Measurements from ENCODE around the gene PTMA.
"Not testable (repeated sequence)": the region's sequence is repeated elsewhere in the genome, so short reads cannot be mapped to it uniquely, and the experiment has no call there.

Gene PTMA
- total RNA-seq: 504 to 1,516 (median 1,236) reads per million in 9 experiments

GRCh38 chr2:231707927-231708772 lies at the start of gene PTMA:
TSS of gene PTMA (plus strand) at chr2:231708525. CDS start at chr2:231708707, 182 bp downstream.
- Mint-ChIP-seq H3K27ac (peak within 1 kb of the TSS; percentile 99 to 100), H3K27me3 (no peaks in the 10 kb centered on the region), H3K4me3 (peak within 1 kb of the TSS; percentile 96 to 98), H3K9me3 (no peaks in the 10 kb centered on the region), H3K36me3 (ENCODE audit: insufficient read depth) (peaks cover 76% of the 10 kb centered on the region), H3K4me1 (ENCODE audit: low read depth in 2 of 2) (peaks cover 27 to 42% of the 10 kb centered on the region in 2 donors)
- DNase-seq: peak; percentile 98 to 99 (median 98)
- peak; percentile 61 for ATAC-seq (replicated peaks)

GRCh38 chr2:231660073-231660472 lies 48.3 kb upstream of the PTMA start:
- peaks cover 23% of the 10 kb centered on the region for H3K36me3 Mint-ChIP-seq (ENCODE audit: insufficient read depth)
- H3K4me1 Mint-ChIP-seq (ENCODE audit: low read depth in 2 of 2); H3K27me3 Mint-ChIP-seq; H3K9me3 Mint-ChIP-seq; DNase-seq; H3K27ac Mint-ChIP-seq; ATAC-seq (replicated peaks); H3K4me3 Mint-ChIP-seq: not testable (repeated sequence)

GRCh38 chr2:231660860-231661259 lies 47.5 kb upstream of the PTMA start:
- Mint-ChIP-seq H3K4me1 (ENCODE audit: low read depth in 2 of 2) (peaks cover 4 to 5% of the 10 kb centered on the region in 2 donors), H3K9me3 (no peaks in the 10 kb centered on the region), H3K27ac (peak overlapping the region in 1 of 2 donors; percentile 92), H3K36me3 (ENCODE audit: insufficient read depth) (peaks cover 23% of the 10 kb centered on the region), H3K4me3 (peak overlapping the region in 1 of 2 donors; percentile 73), H3K27me3 (no peaks in the 10 kb centered on the region)
- no peak for DNase-seq
- no peak for ATAC-seq (replicated peaks)

- Mint-ChIP-seq H3K4me3 (peak overlapping the region; percentile 69 to 73), H3K36me3 (ENCODE audit: insufficient read depth) (peaks cover 23% of the 10 kb centered on the region), H3K4me1 (ENCODE audit: low read depth in 2 of 2) (peaks cover 4 to 5% of the 10 kb centered on the region in 2 donors), H3K27ac (peak overlapping the region; percentile 92 to 95), H3K9me3 (no peaks in the 10 kb centered on the region), H3K27me3 (no peaks in the 10 kb centered on the region)
- ATAC-seq (replicated peaks) (no peak), DNase-seq (no peak)
These were observed 46.8 kb upstream of the PTMA start for GRCh38 chr2:231661422-231662027.

GRCh38 chr2:231662028-231662810 lies 46.1 kb upstream of the PTMA start:
- ATAC-seq (replicated peaks) (peak; percentile 88), DNase-seq (peak; percentile 97 to 99 (median 98))
- peaks cover 23% of the 10 kb centered on the region for H3K36me3 Mint-ChIP-seq (ENCODE audit: insufficient read depth)
- no peaks in the 10 kb centered on the region for H3K27me3 Mint-ChIP-seq
- peak overlapping the region; percentile 92 to 95 for H3K27ac Mint-ChIP-seq
- peaks cover 4 to 5% of the 10 kb centered on the region in 2 donors for H3K4me1 Mint-ChIP-seq (ENCODE audit: low read depth in 2 of 2)
- H3K4me3 Mint-ChIP-seq: peak overlapping the region; percentile 69 to 73
- H3K9me3 Mint-ChIP-seq: no peaks in the 10 kb centered on the region

GRCh38 chr2:231662811-231663457 lies 45.4 kb upstream of the PTMA start:
- ATAC-seq (replicated peaks): no peak
- H3K4me3 Mint-ChIP-seq: peak overlapping the region; percentile 69 to 73

GRCh38 chr2:231663458-231664212 lies 44.7 kb upstream of the PTMA start:
- Mint-ChIP-seq H3K4me1 (ENCODE audit: low read depth in 2 of 2) (peaks cover 4 to 5% of the 10 kb centered on the region in 2 donors), H3K27me3 (no peaks in the 10 kb centered on the region)

More at GRCh38 chr2:231662811-231663457, 45.4 kb upstream of the PTMA start:
- DNase-seq: no peak
- H3K27ac Mint-ChIP-seq: peak overlapping the region; percentile 92 to 95
- H3K27me3 Mint-ChIP-seq: no peaks in the 10 kb centered on the region
- H3K36me3 Mint-ChIP-seq (ENCODE audit: insufficient read depth): peaks cover 23% of the 10 kb centered on the region
- H3K4me1 Mint-ChIP-seq (ENCODE audit: low read depth in 2 of 2): peaks cover 4 to 5% of the 10 kb centered on the region in 2 donors
- H3K9me3 Mint-ChIP-seq: no peaks in the 10 kb centered on the region

GRCh38 chr2:231664727-231665126 lies 43.6 kb upstream of the PTMA start:
- ATAC-seq (replicated peaks) (no peak), DNase-seq (no peak)
- H3K4me3 Mint-ChIP-seq: peak overlapping the region in 1 of 2 donors; percentile 12
- no peaks in the 10 kb centered on the region for H3K27me3 Mint-ChIP-seq
- H3K9me3 Mint-ChIP-seq: no peaks in the 10 kb centered on the region
- H3K4me1 Mint-ChIP-seq (ENCODE audit: low read depth in 2 of 2): peaks cover 4 to 5% of the 10 kb centered on the region in 2 donors
- H3K36me3 Mint-ChIP-seq (ENCODE audit: insufficient read depth): peaks cover 23% of the 10 kb centered on the region
- no peak overlapping the region for H3K27ac Mint-ChIP-seq

More at GRCh38 chr2:231663458-231664212, 44.7 kb upstream of the PTMA start:
- ATAC-seq (replicated peaks): no peak
- H3K4me3 Mint-ChIP-seq: peak overlapping the region in 1 of 2 donors; percentile 73
- peaks cover 23% of the 10 kb centered on the region for H3K36me3 Mint-ChIP-seq (ENCODE audit: insufficient read depth)
- no peak for DNase-seq
- H3K9me3 Mint-ChIP-seq: no peaks in the 10 kb centered on the region
- peak overlapping the region; percentile 92 to 95 for H3K27ac Mint-ChIP-seq

GRCh38 chr2:231665245-231666170 lies 42.8 kb upstream of the PTMA start:
- Mint-ChIP-seq H3K9me3 (no peaks in the 10 kb centered on the region), H3K27me3 (no peaks in the 10 kb centered on the region), H3K27ac (no peak overlapping the region), H3K36me3 (ENCODE audit: insufficient read depth) (peaks cover 23% of the 10 kb centered on the region), H3K4me3 (no peak overlapping the region), H3K4me1 (ENCODE audit: low read depth in 2 of 2) (peaks cover 4 to 5% of the 10 kb centered on the region in 2 donors)
- DNase-seq (no peak), ATAC-seq (replicated peaks) (no peak)

GRCh38 chr2:231666171-231667095 lies 41.9 kb upstream of the PTMA start:
- H3K27me3 Mint-ChIP-seq: no peaks in the 10 kb centered on the region
- ATAC-seq (replicated peaks) (no peak), DNase-seq (no peak)
- H3K4me1 Mint-ChIP-seq (ENCODE audit: low read depth in 2 of 2): peaks cover 4 to 5% of the 10 kb centered on the region in 2 donors
- peaks cover 20% of the 10 kb centered on the region for H3K36me3 Mint-ChIP-seq (ENCODE audit: insufficient read depth)
- no peak overlapping the region for H3K4me3 Mint-ChIP-seq
- no peaks in the 10 kb centered on the region for H3K9me3 Mint-ChIP-seq
- no peak overlapping the region for H3K27ac Mint-ChIP-seq

- ATAC-seq (replicated peaks) (no peak), DNase-seq (no peak)
- H3K4me3 Mint-ChIP-seq: no peak overlapping the region
- no peaks in the 10 kb centered on the region for H3K9me3 Mint-ChIP-seq
- peaks cover 15% of the 10 kb centered on the region for H3K36me3 Mint-ChIP-seq (ENCODE audit: insufficient read depth)
- H3K4me1 Mint-ChIP-seq (ENCODE audit: low read depth in 2 of 2): peaks cover 2 to 4% of the 10 kb centered on the region in 2 donors
- no peaks in the 10 kb centered on the region for H3K27me3 Mint-ChIP-seq
- H3K27ac Mint-ChIP-seq: no peak overlapping the region
These were observed 41.3 kb upstream of the PTMA start for GRCh38 chr2:231667096-231667427.
